HUDEP-2 (cell line): ENCODE results near the gene CETP.
A peak's percentile ranks its signal among the peaks of the same experiment; 100 is the strongest.
"Not testable (repeated sequence)": the region's sequence is repeated elsewhere in the genome, so short reads cannot be mapped to it uniquely, and the experiment has no call there.

ENCODE experiments used
- DNase-seq, 76 experiments: peaks; one replicate each; lab custom pipeline; 2025; ENCODE audit not compliant: unreplicated experiment in 76 of 76; lab: John Stamatoyannopoulos, UW

CETP gene

GRCh38 chr16:56953006-56953405 lies 8.7 kb upstream of the CETP start:
- DNase-seq: no peak

GRCh38 chr16:56956076-56956475 lies 5.7 kb upstream of the CETP start:
- no peak for DNase-seq

- no peak for DNase-seq
Measured at GRCh38 chr16:56956756-56957155, 5.0 kb upstream of the CETP start.

- DNase-seq: no peak
Measured at GRCh38 chr16:56960681-56961281, 969 bp upstream of the CETP start.

- no peak for DNase-seq
Measured at GRCh38 chr16:56961386-56961785, 364 bp upstream of the CETP start.

GRCh38 chr16:56964243-56965148 lies 2.7 kb downstream of the CETP start:
- peak in 74 of 76 experiments; percentile 15 to 91 (median 78) for DNase-seq

GRCh38 chr16:56965149-56966092 lies 3.7 kb downstream of the CETP start:
- DNase-seq: no peak

- no peak for DNase-seq
Measured at GRCh38 chr16:56966093-56966475, 4.3 kb downstream of the CETP start.

GRCh38 chr16:56967733-56968132 lies 6.0 kb downstream of the CETP start:
- no peak for DNase-seq

GRCh38 chr16:56969769-56970168 lies 8.0 kb downstream of the CETP start:
- no peak for DNase-seq

GRCh38 chr16:56970934-56971767 lies 9.4 kb downstream of the CETP start:
- DNase-seq: no peak

- DNase-seq: no peak
Measured at GRCh38 chr16:56971768-56972043, 10.0 kb downstream of the CETP start.

GRCh38 chr16:56972403-56973293 lies 10.9 kb downstream of the CETP start:
- no peak for DNase-seq

GRCh38 chr16:56973294-56973689 lies 11.5 kb downstream of the CETP start:
- no peak for DNase-seq

- not testable (repeated sequence) for DNase-seq
Measured at GRCh38 chr16:56973899-56974298, 12.1 kb downstream of the CETP start.

- no peak for DNase-seq
Measured at GRCh38 chr16:56974549-56975300, 13.0 kb downstream of the CETP start.

GRCh38 chr16:56975714-56976113 lies 14.0 kb downstream of the CETP start:
- no peak for DNase-seq

- peak in 11 of 76 experiments; percentile 3 to 76 (median 31) for DNase-seq
Measured at GRCh38 chr16:56977216-56977615, 15.5 kb downstream of the CETP start.
